HG03064 (cell line): ENCODE results near the gene AFF3.

Source experiments
- ATAC-seq: cut with Tn5 transposase; IDR thresholded peaks from one replicate; pipeline ENCODE4 v1.9.1; 2021; ENCODE audit warnings: low read depth; ENCODE audit not compliant: unreplicated experiment

The AFF3 gene

GRCh38 chr2:99695944-99696253 lies 446.5 kb downstream of the AFF3 start:
- ATAC-seq: no peak

GRCh38 chr2:99695130-99695943 lies 447.1 kb downstream of the AFF3 start:
- no peak for ATAC-seq

- no peak for ATAC-seq
These were observed 448.1 kb downstream of the AFF3 start for GRCh38 chr2:99694331-99694730.

GRCh38 chr2:99692785-99693184 lies 449.6 kb downstream of the AFF3 start:
- no peak for ATAC-seq

GRCh38 chr2:99691926-99692325 lies 450.5 kb downstream of the AFF3 start:
- no peak for ATAC-seq

- no peak for ATAC-seq
These were observed 453.1 kb downstream of the AFF3 start for GRCh38 chr2:99689145-99689742.

GRCh38 chr2:99688699-99689098 lies 453.7 kb downstream of the AFF3 start:
- ATAC-seq: no peak

GRCh38 chr2:99682275-99683060 lies 459.9 kb downstream of the AFF3 start:
- ATAC-seq: no peak

- ATAC-seq: no peak
These were observed 461.4 kb downstream of the AFF3 start for GRCh38 chr2:99680946-99681345.

GRCh38 chr2:99679518-99679917 lies 462.9 kb downstream of the AFF3 start:
- ATAC-seq: no peak

- ATAC-seq: no peak
These were observed 463.8 kb downstream of the AFF3 start for GRCh38 chr2:99678625-99679024.

- no peak for ATAC-seq
These were observed 464.6 kb downstream of the AFF3 start for GRCh38 chr2:99677814-99678213.

GRCh38 chr2:99675130-99675661 lies 467.2 kb downstream of the AFF3 start:
- no peak for ATAC-seq

GRCh38 chr2:99674090-99674489 lies 468.3 kb downstream of the AFF3 start:
- ATAC-seq: no peak

GRCh38 chr2:99672766-99673350 lies 469.5 kb downstream of the AFF3 start:
- no peak for ATAC-seq

- ATAC-seq: no peak
These were observed 471.3 kb downstream of the AFF3 start for GRCh38 chr2:99670768-99671734.

GRCh38 chr2:99666256-99666655 lies 476.1 kb downstream of the AFF3 start:
- no peak for ATAC-seq

GRCh38 chr2:99663641-99664040 lies 478.7 kb downstream of the AFF3 start:
- ATAC-seq: no peak

- ATAC-seq: no peak
These were observed 479.5 kb downstream of the AFF3 start for GRCh38 chr2:99662761-99663341.
